Central memory CD4-positive, alpha-beta T cell (primary cell): ENCODE measurements around the gene DOCK10.
A peak's percentile ranks its signal among the peaks of the same experiment; 100 is the strongest.
"Not testable (repeated sequence)": the region's sequence is repeated elsewhere in the genome, so short reads cannot be mapped to it uniquely, and the experiment has no call there.

Experiments used
- DNase-seq: peaks from one replicate; pipeline ENCODE4 v3.0.0; 2022
- total RNA-seq, 3 experiments: gene quantifications; one replicate each; lab custom pipeline; 2026; lab: John Stamatoyannopoulos, UW

DOCK10 gene
- 507 to 560 (median 535) reads per million in 3 experiments for total RNA-seq

GRCh38 chr2:225041851-225042799 lies at the start of gene DOCK10:
TSS of gene DOCK10 (minus strand) at chr2:225042468. CDS start at chr2:225042374, 94 bp downstream.
- peak; percentile 55 for DNase-seq

GRCh38 chr2:225091336-225091735 lies 49.1 kb upstream of the DOCK10 start:
- no peak for DNase-seq

- DNase-seq = no peak
Observed at GRCh38 chr2:225090746-225091145, 48.5 kb upstream of the DOCK10 start.

GRCh38 chr2:225086915-225087314 lies 44.6 kb upstream of the DOCK10 start:
- no peak for DNase-seq

- DNase-seq = no peak
Observed at GRCh38 chr2:225086439-225086838, 44.2 kb upstream of the DOCK10 start.

GRCh38 chr2:225083276-225083675 lies 41.0 kb upstream of the DOCK10 start:
- DNase-seq = no peak

GRCh38 chr2:225076125-225076524 lies 33.9 kb upstream of the DOCK10 start:
- DNase-seq = no peak

- DNase-seq = no peak
Observed at GRCh38 chr2:225074919-225075681, 32.8 kb upstream of the DOCK10 start.

- no peak for DNase-seq
Observed at GRCh38 chr2:225074366-225074765, 32.1 kb upstream of the DOCK10 start.

- no peak for DNase-seq
Observed at GRCh38 chr2:225073198-225073597, 30.9 kb upstream of the DOCK10 start.

- no peak for DNase-seq
Observed at GRCh38 chr2:225072444-225072843, 30.2 kb upstream of the DOCK10 start.

- no peak for DNase-seq
Observed at GRCh38 chr2:225070811-225071210, 28.5 kb upstream of the DOCK10 start.

GRCh38 chr2:225069966-225070365 lies 27.7 kb upstream of the DOCK10 start:
- DNase-seq = no peak

- DNase-seq = no peak
Observed at GRCh38 chr2:225069477-225069876, 27.2 kb upstream of the DOCK10 start.

GRCh38 chr2:225065882-225066281 lies 23.6 kb upstream of the DOCK10 start:
- DNase-seq = no peak

- DNase-seq = no peak
Observed at GRCh38 chr2:225064928-225065327, 22.7 kb upstream of the DOCK10 start.

GRCh38 chr2:225064362-225064761 lies 22.1 kb upstream of the DOCK10 start:
- no peak for DNase-seq

GRCh38 chr2:225056330-225057073 lies 14.2 kb upstream of the DOCK10 start:
- DNase-seq = no peak

GRCh38 chr2:225055714-225056113 lies 13.4 kb upstream of the DOCK10 start:
- no peak for DNase-seq

GRCh38 chr2:225052703-225053102 lies 10.4 kb upstream of the DOCK10 start:
- DNase-seq = peak; percentile 62

- not testable (repeated sequence) for DNase-seq
Observed at GRCh38 chr2:225047502-225047901, 5.2 kb upstream of the DOCK10 start.

- no peak for DNase-seq
Observed at GRCh38 chr2:225042800-225043167, 516 bp upstream of the DOCK10 start.
